Neural crest cell (in vitro differentiated cells): ENCODE results near the gene PLSCR1. TPM values are rescaled to one million over a fixed set of nuclear protein-coding genes. Genes with fewer than 3 reads are reported as not detected.
"Not testable (repeated sequence)": the region's sequence is repeated elsewhere in the genome, so short reads cannot be mapped to it uniquely, and the experiment has no call there.

Experiments used
- DNase-seq: peaks from one replicate; pipeline ENCODE4 v3.0.0; 2021; ENCODE audit warnings: low read depth, mixed read lengths, low spot score
- H3K27ac Mint-ChIP-seq: one replicate; pipeline ENCODE4 v1.8.0; 2021; ENCODE audit warnings: mild to moderate bottlenecking, mixed read lengths; ENCODE audit not compliant: unreplicated experiment
- H3K27me3 Mint-ChIP-seq: 2 replicates; pipeline ENCODE4 v1.8.0; 2021; ENCODE audit warnings: low read depth, mild to moderate bottlenecking, mixed read lengths
- H3K36me3 Mint-ChIP-seq: 2 replicates; pipeline ENCODE4 v1.8.0; 2021; ENCODE audit warnings: low read depth, mild to moderate bottlenecking, mixed read lengths
- H3K4me1 Mint-ChIP-seq: 2 replicates; pipeline ENCODE4 v1.8.0; 2021; ENCODE audit warnings: mixed read lengths
- H3K4me3 Mint-ChIP-seq: one replicate; pipeline ENCODE4 v1.8.0; 2021; ENCODE audit warnings: mild to moderate bottlenecking, mixed read lengths
- H3K9me3 Mint-ChIP-seq: 2 replicates; pipeline ENCODE4 v1.8.0; 2021; ENCODE audit warnings: mixed read lengths
- CTCF ChIP-seq: fragments of 200-600 bp; sonication (generic); conservative IDR thresholded peaks from 2 replicates; pipeline ENCODE4 v1.5.0; 2021; ENCODE audit warnings: antibody characterized with exemption, mild to moderate bottlenecking
- total RNA-seq: library from RNA; stranded (reverse); gene quantifications from 2 replicates; pipeline ENCODE4 v1.2.1, GENCODE V29; 2021

The PLSCR1 gene
- total RNA-seq, 1 donor from 2014 or later = 29.8 TPM

GRCh38 chr3:146493761-146494160 is 50.6 kb downstream of the PLSCR1 start:
- DNase-seq = no peak
- Mint-ChIP-seq H3K36me3 (no peaks in the 10 kb centered on the region), H3K27me3 (no peaks in the 10 kb centered on the region), H3K4me3 (no peak overlapping the region), H3K4me1 (no peaks in the 10 kb centered on the region), H3K27ac (no peak overlapping the region), H3K9me3 (peaks cover 10% of the 10 kb centered on the region)
- no peak for TF ChIP-seq CTCF

GRCh38 chr3:146493221-146493620 is 51.2 kb downstream of the PLSCR1 start:
- DNase-seq = no peak
- TF ChIP-seq CTCF = no peak
- H3K27me3 Mint-ChIP-seq = no peaks in the 10 kb centered on the region

GRCh38 chr3:146491303-146491702 is 53.1 kb downstream of the PLSCR1 start:
- no peak for TF ChIP-seq CTCF
- no peak for DNase-seq
- H3K4me1 Mint-ChIP-seq = no peaks in the 10 kb centered on the region
- H3K9me3 Mint-ChIP-seq = peaks cover 16% of the 10 kb centered on the region
- H3K27me3 Mint-ChIP-seq = no peaks in the 10 kb centered on the region
- no peak overlapping the region for H3K4me3 Mint-ChIP-seq
- H3K36me3 Mint-ChIP-seq = peaks cover 4% of the 10 kb centered on the region
- H3K27ac Mint-ChIP-seq = no peak overlapping the region

More at GRCh38 chr3:146493221-146493620, 51.2 kb downstream of the PLSCR1 start:
- no peaks in the 10 kb centered on the region for H3K4me1 Mint-ChIP-seq
- H3K27ac Mint-ChIP-seq = no peak overlapping the region
- no peak overlapping the region for H3K4me3 Mint-ChIP-seq
- H3K9me3 Mint-ChIP-seq = peaks cover 10% of the 10 kb centered on the region
- H3K36me3 Mint-ChIP-seq = no peaks in the 10 kb centered on the region

- H3K27ac Mint-ChIP-seq = no peak overlapping the region
- no peak overlapping the region for H3K4me3 Mint-ChIP-seq
- DNase-seq = no peak
- peaks cover 18% of the 10 kb centered on the region for H3K9me3 Mint-ChIP-seq
- TF ChIP-seq CTCF = no peak
- no peaks in the 10 kb centered on the region for H3K4me1 Mint-ChIP-seq
- H3K27me3 Mint-ChIP-seq = no peaks in the 10 kb centered on the region
- peaks cover 4% of the 10 kb centered on the region for H3K36me3 Mint-ChIP-seq
Measured at GRCh38 chr3:146485297-146485696, 59.1 kb downstream of the PLSCR1 start.

- Mint-ChIP-seq H3K4me1 (no peaks in the 10 kb centered on the region), H3K36me3 (no peaks in the 10 kb centered on the region), H3K27ac (no peak overlapping the region), H3K27me3 (no peaks in the 10 kb centered on the region), H3K4me3 (no peak overlapping the region), H3K9me3 (peaks cover 10% of the 10 kb centered on the region)
- no peak for TF ChIP-seq CTCF
- DNase-seq = no peak
Measured at GRCh38 chr3:146476094-146476740, 68.2 kb downstream of the PLSCR1 start.

GRCh38 chr3:146474976-146475375 is 69.4 kb downstream of the PLSCR1 start:
- H3K4me3 Mint-ChIP-seq, H3K4me1 Mint-ChIP-seq, H3K27me3 Mint-ChIP-seq, H3K27ac Mint-ChIP-seq, H3K9me3 Mint-ChIP-seq, H3K36me3 Mint-ChIP-seq, DNase-seq: not testable (repeated sequence)
